Type B pancreatic cell (in vitro differentiated cells): Measurements from ENCODE around the gene MYLIP. TPM values are rescaled to one million over a fixed set of nuclear protein-coding genes. Genes with fewer than 3 reads are reported as not detected.

Source experiments
- DNase-seq: peaks from one replicate; pipeline ENCODE4 v3.0.0; 2021; ENCODE audit warnings: mixed read lengths; ENCODE audit not compliant: unreplicated experiment; ENCODE audit errors: extremely low spot score
- H3K27ac Mint-ChIP-seq: 2 replicates; pipeline ENCODE4 v1.8.0; 2021; ENCODE audit warnings: mild to moderate bottlenecking, mixed read lengths
- H3K27me3 Mint-ChIP-seq: 2 replicates; pipeline ENCODE4 v1.8.0; 2021; ENCODE audit warnings: mixed read lengths
- H3K36me3 Mint-ChIP-seq: 2 replicates; pipeline ENCODE4 v1.8.0; 2021; ENCODE audit warnings: mixed read lengths
- H3K4me1 Mint-ChIP-seq: one replicate; pipeline ENCODE4 v1.8.0; 2021; ENCODE audit warnings: mixed read lengths; ENCODE audit not compliant: unreplicated experiment
- H3K4me3 Mint-ChIP-seq: 2 replicates; pipeline ENCODE4 v1.8.0; 2021; ENCODE audit warnings: mild to moderate bottlenecking, mixed read lengths
- H3K9me3 Mint-ChIP-seq: 2 replicates; pipeline ENCODE4 v1.8.0; 2021; ENCODE audit warnings: mixed read lengths
- CTCF ChIP-seq: fragments of 200-600 bp; sonication (generic); conservative IDR thresholded peaks from 2 replicates; pipeline ENCODE4 v1.5.0; 2021; ENCODE audit warnings: antibody characterized with exemption, mild to moderate bottlenecking
- total RNA-seq: library from RNA; stranded (reverse); gene quantifications from 2 replicates; pipeline ENCODE4 v1.2.1, GENCODE V29; 2021; ENCODE audit warnings: low replicate concordance

The MYLIP gene
- total RNA-seq, 1 donor from 2014 or later, result 54.9 TPM

GRCh38 chr6:16086965-16087364 lies 41.9 kb upstream of the MYLIP start:
- Mint-ChIP-seq H3K9me3 (peaks cover 4% of the 10 kb centered on the region), H3K27me3 (peaks cover 3% of the 10 kb centered on the region), H3K36me3 (no peaks in the 10 kb centered on the region)

GRCh38 chr6:16087386-16087785 lies 41.5 kb upstream of the MYLIP start:
- no peak for TF ChIP-seq CTCF
- Mint-ChIP-seq H3K27me3 (peaks cover 3% of the 10 kb centered on the region), H3K27ac (no peak overlapping the region), H3K9me3 (peaks cover 4% of the 10 kb centered on the region), H3K4me3 (no peak overlapping the region), H3K36me3 (no peaks in the 10 kb centered on the region), H3K4me1 (no peaks in the 10 kb centered on the region)
- no peak for DNase-seq

More at GRCh38 chr6:16086965-16087364, 41.9 kb upstream of the MYLIP start:
- DNase-seq, result no peak
- Mint-ChIP-seq H3K4me3 (no peak overlapping the region), H3K27ac (no peak overlapping the region), H3K4me1 (no peaks in the 10 kb centered on the region)
- TF ChIP-seq CTCF, result no peak

GRCh38 chr6:16088409-16088808 lies 40.5 kb upstream of the MYLIP start:
- H3K36me3 Mint-ChIP-seq, result no peaks in the 10 kb centered on the region
- no peak overlapping the region for H3K27ac Mint-ChIP-seq
- no peak overlapping the region for H3K4me3 Mint-ChIP-seq
- H3K27me3 Mint-ChIP-seq, result peaks cover 1% of the 10 kb centered on the region
- TF ChIP-seq CTCF, result no peak
- DNase-seq, result no peak
- no peaks in the 10 kb centered on the region for H3K4me1 Mint-ChIP-seq
- peaks cover 4% of the 10 kb centered on the region for H3K9me3 Mint-ChIP-seq

GRCh38 chr6:16089232-16090062 lies 39.4 kb upstream of the MYLIP start:
- H3K27me3 Mint-ChIP-seq, result no peaks in the 10 kb centered on the region
- DNase-seq, result no peak
- H3K27ac Mint-ChIP-seq, result no peak overlapping the region
- no peak overlapping the region for H3K4me3 Mint-ChIP-seq
- H3K4me1 Mint-ChIP-seq, result no peaks in the 10 kb centered on the region
- TF ChIP-seq CTCF, result no peak
- H3K36me3 Mint-ChIP-seq, result no peaks in the 10 kb centered on the region
- no peaks in the 10 kb centered on the region for H3K9me3 Mint-ChIP-seq

- H3K4me1 Mint-ChIP-seq, result no peaks in the 10 kb centered on the region
- no peak for TF ChIP-seq CTCF
- no peaks in the 10 kb centered on the region for H3K9me3 Mint-ChIP-seq
- no peaks in the 10 kb centered on the region for H3K36me3 Mint-ChIP-seq
- no peaks in the 10 kb centered on the region for H3K27me3 Mint-ChIP-seq
- H3K27ac Mint-ChIP-seq, result no peak overlapping the region
- no peak for DNase-seq
- H3K4me3 Mint-ChIP-seq, result no peak overlapping the region
Observed at GRCh38 chr6:16090452-16090851, 38.4 kb upstream of the MYLIP start.
